NCI-H524 treated with DMSO at 0.1 percent for 48 hours (cell line): ENCODE measurements around the gene OOSP4A.

Source experiments
- DNase-seq: peaks from one replicate; lab custom pipeline; 2025; lab: John Stamatoyannopoulos, UW

OOSP4A gene

GRCh38 chr11:59963733-59964132 lies at the start of gene OOSP4A:
TSS of gene OOSP4A (plus strand) at chr11:59964033. CDS start at chr11:59964033, 0 bp downstream.
- no peak for DNase-seq

GRCh38 chr11:59918480-59918879 lies 45.4 kb upstream of the OOSP4A start:
- DNase-seq: no peak

- DNase-seq: no peak
Measured at GRCh38 chr11:59918987-59919589, 44.7 kb upstream of the OOSP4A start.

- DNase-seq: no peak
Measured at GRCh38 chr11:59923813-59924212, 40.0 kb upstream of the OOSP4A start.

GRCh38 chr11:59931688-59932087 lies 32.1 kb upstream of the OOSP4A start:
- no peak for DNase-seq

GRCh38 chr11:59938132-59938531 lies 25.7 kb upstream of the OOSP4A start, which contains the start of gene OOSP1:
TSS of gene OOSP1 (plus strand) at chr11:59938432. CDS start at chr11:59938455, 23 bp downstream.
- DNase-seq: no peak

GRCh38 chr11:59938718-59939117 lies 25.1 kb upstream of the OOSP4A start:
- no peak for DNase-seq

GRCh38 chr11:59939482-59939881 lies 24.4 kb upstream of the OOSP4A start:
- DNase-seq: no peak

GRCh38 chr11:59941091-59941490 lies 22.7 kb upstream of the OOSP4A start:
- DNase-seq: no peak

GRCh38 chr11:59943997-59944714 lies 19.7 kb upstream of the OOSP4A start:
- DNase-seq: no peak

- DNase-seq: no peak
Measured at GRCh38 chr11:59944720-59945119, 19.1 kb upstream of the OOSP4A start.

GRCh38 chr11:59953463-59954218 lies 10.2 kb upstream of the OOSP4A start:
- no peak for DNase-seq

GRCh38 chr11:59954219-59954847 lies 9.5 kb upstream of the OOSP4A start:
- DNase-seq: no peak

- no peak for DNase-seq
Measured at GRCh38 chr11:59957094-59957493, 6.7 kb upstream of the OOSP4A start.

GRCh38 chr11:59960502-59961381 lies 3.1 kb upstream of the OOSP4A start:
- DNase-seq: no peak

- no peak for DNase-seq
Measured at GRCh38 chr11:59962107-59962482, 1.7 kb upstream of the OOSP4A start.

- no peak for DNase-seq
Measured at GRCh38 chr11:59965424-59965823, 1.6 kb downstream of the OOSP4A start.

- DNase-seq: no peak
Measured at GRCh38 chr11:59966201-59966600, 2.4 kb downstream of the OOSP4A start.

- no peak for DNase-seq
Measured at GRCh38 chr11:59967677-59968394, 4.0 kb downstream of the OOSP4A start.

GRCh38 chr11:59968395-59968783 lies 4.6 kb downstream of the OOSP4A start:
- no peak for DNase-seq

GRCh38 chr11:59973097-59973496 lies 9.3 kb downstream of the OOSP4A start:
- no peak for DNase-seq
